Measurements from ENCODE around the gene KCNJ5. TPM values are rescaled to one million over a fixed set of nuclear protein-coding genes. Genes with fewer than 3 reads are reported as not detected.

The KCNJ5 gene
- total RNA-seq, 1 experiment from 2014 or later = 0.17 TPM

- DNase-seq (ENCODE audit: low read depth, low spot score) (no peak), ATAC-seq (no peak)
- ChIA-PET RAD21 (ENCODE audit: low non-redundant PET in 1 of 2, low total read pairs in 2 of 2, uncharacterized antibody in 2 of 2, unreplicated experiment in 2 of 2) (interaction anchor here in 1 of 2 experiments (1.2 kb wide), 1 partner anchor 64 kb away, joined by 6 read pairs; no protein-coding TSS in a partner anchor), POLR2A (interaction anchor here (1.4 to 3.0 kb wide), 2 partner anchors 13 to 15 kb away, joined by 7 to 14 read pairs; no protein-coding TSS in a partner anchor), CTCF (interaction anchor here (0.7 to 3.9 kb wide), 4 partner anchors 13 to 439 kb away, joined by 3 to 22 read pairs (median 5); no protein-coding TSS in a partner anchor)
- Histone ChIP-seq H3K9me2 (ENCODE audit: insufficient read depth) (no peaks in the 10 kb centered on the region), H3K4me1 (ENCODE audit: control insufficient read depth in 1 of 2, insufficient read depth in 2 of 2, low read length in 2 of 2) (peaks cover 9 to 18% of the 10 kb centered on the region in 2 experiments; a peak in 3 of 4 replicates), H4K20me1 (ENCODE audit: insufficient read depth) (no peaks in the 10 kb centered on the region), H3K27me3 (ENCODE audit: insufficient read depth, low read length) (no peaks in the 10 kb centered on the region), H3K9me3 (ENCODE audit: control insufficient read depth in 1 of 2, insufficient read depth in 1 of 2, low read depth in 1 of 2, low read length in 2 of 2) (no peaks in the 10 kb centered on the region), H3K27ac (ENCODE audit: low read depth, low read length) (no peak overlapping the region), H3K4me3 (replicated peaks in 1 of 2; ENCODE audit: low read depth in 1 of 2, low read length in 2 of 2) (no peak overlapping the region), H2AFZ (ENCODE audit: low read depth, low read length, poor library complexity, severe bottlenecking) (no peak overlapping the region), H3K79me2 (ENCODE audit: insufficient read depth, low read length) (no peaks in the 10 kb centered on the region), H3K36me3 (ENCODE audit: control insufficient read depth in 1 of 2, insufficient read depth in 2 of 2, low read length in 2 of 2) (no peaks in the 10 kb centered on the region), H3K4me2 (ENCODE audit: low read length) (no peak overlapping the region), H3K9ac (ENCODE audit: low read length) (no peak overlapping the region)
- no TSS peak for BruUV-seq (replicated peaks)
- TF ChIP-seq CEBPB (IDR thresholded peaks at IDR 0.05; ENCODE audit: low read depth) = peak; percentile 64; the same call in 1 of the 2 replicates
- TF ChIP-seq POLR2AphosphoS5 (IDR thresholded peaks at IDR 0.05; ENCODE audit: low read depth, low read length) = no peak
- intact Hi-C loops (cut with micrococcal nuclease) = no loop called here
Observed at GRCh38 chr11:128892866-128893565, 1.9 kb downstream of the KCNJ5 start.

- H3K27ac ChIP-seq (ENCODE audit: low read depth, low read length) = no peak overlapping the region
- peaks cover 9 to 18% of the 10 kb centered on the region in 2 experiments; a peak in 3 of 4 replicates for H3K4me1 ChIP-seq (ENCODE audit: control insufficient read depth in 1 of 2, insufficient read depth in 2 of 2, low read length in 2 of 2)
- TF ChIP-seq JUND (IDR thresholded peaks at IDR 0.05) (no peak), MAX (IDR thresholded peaks at IDR 0.05) (no peak), TCF7L2 (IDR thresholded peaks at IDR 0.05; ENCODE audit: borderline replicate concordance, extremely low read depth, insufficient read depth, insufficient read length) (no peak), EZH2 (IDR thresholded peaks at IDR 0.05) (no peak)
- TF ChIP-seq, protein P1, sequence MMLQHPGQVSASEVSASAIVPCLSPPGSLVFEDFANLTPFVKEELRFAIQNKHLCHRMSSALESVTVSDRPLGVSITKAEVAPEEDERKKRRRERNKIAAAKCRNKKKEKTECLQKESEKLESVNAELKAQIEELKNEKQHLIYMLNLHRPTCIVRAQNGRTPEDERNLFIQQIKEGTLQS (IDR thresholded peaks at IDR 0.05) = no peak
- DNase-seq (ENCODE audit: low read depth, low spot score) (no peak), ATAC-seq (no peak)
- no TSS peak for BruUV-seq (replicated peaks)
- ChIA-PET CTCF (interaction anchor here (0.7 to 3.9 kb wide), 2 partner anchors 63 to 438 kb away, joined by 3 to 22 read pairs; no protein-coding TSS in a partner anchor), RAD21 (ENCODE audit: low non-redundant PET in 1 of 2, low total read pairs in 2 of 2, uncharacterized antibody in 2 of 2, unreplicated experiment in 2 of 2) (interaction anchor here in 1 of 2 experiments (1.2 kb wide), 1 partner anchor 63 kb away, joined by 6 read pairs; no protein-coding TSS in a partner anchor), POLR2A (interaction anchor here (3.0 kb wide), 1 partner anchor 13 kb away, joined by 14 read pairs; no protein-coding TSS in a partner anchor)
- no peaks in the 10 kb centered on the region for H3K36me3 ChIP-seq (ENCODE audit: control insufficient read depth in 1 of 2, insufficient read depth in 2 of 2, low read length in 2 of 2)
- no peak overlapping the region for H3K4me2 ChIP-seq (ENCODE audit: low read length)
- H2AFZ ChIP-seq (ENCODE audit: low read depth, low read length, poor library complexity, severe bottlenecking) = no peak overlapping the region
- no peaks in the 10 kb centered on the region for H3K9me3 ChIP-seq (ENCODE audit: control insufficient read depth in 1 of 2, insufficient read depth in 1 of 2, low read depth in 1 of 2, low read length in 2 of 2)
- H4K20me1 ChIP-seq (ENCODE audit: insufficient read depth) = no peaks in the 10 kb centered on the region
- no peaks in the 10 kb centered on the region for H3K79me2 ChIP-seq (ENCODE audit: insufficient read depth, low read length)
- H3K4me3 ChIP-seq (replicated peaks in 1 of 2; ENCODE audit: low read depth in 1 of 2, low read length in 2 of 2) = no peak overlapping the region
- intact Hi-C loops (cut with micrococcal nuclease) = no loop called here
- no peak overlapping the region for H3K9ac ChIP-seq (ENCODE audit: low read length)
- no peaks in the 10 kb centered on the region for H3K27me3 ChIP-seq (ENCODE audit: insufficient read depth, low read length)
- H3K9me2 ChIP-seq (ENCODE audit: insufficient read depth) = no peaks in the 10 kb centered on the region
Observed at GRCh38 chr11:128893578-128894285, 2.6 kb downstream of the KCNJ5 start.
